Skeletal muscle cell (primary cell): ENCODE measurements around the gene GPR12.

Experiments used
- DNase-seq: peaks from one replicate; pipeline ENCODE4 v3.0.0-alpha.2; 2010; ENCODE audit warnings: low read depth
- H3K4me3 ChIP-seq: 2 replicates; pipeline ENCODE4 v1.5.1; 2011; ENCODE audit warnings: low read depth, mild to moderate bottlenecking, control low read depth, low read length, moderate library complexity

Gene GPR12, protein sequence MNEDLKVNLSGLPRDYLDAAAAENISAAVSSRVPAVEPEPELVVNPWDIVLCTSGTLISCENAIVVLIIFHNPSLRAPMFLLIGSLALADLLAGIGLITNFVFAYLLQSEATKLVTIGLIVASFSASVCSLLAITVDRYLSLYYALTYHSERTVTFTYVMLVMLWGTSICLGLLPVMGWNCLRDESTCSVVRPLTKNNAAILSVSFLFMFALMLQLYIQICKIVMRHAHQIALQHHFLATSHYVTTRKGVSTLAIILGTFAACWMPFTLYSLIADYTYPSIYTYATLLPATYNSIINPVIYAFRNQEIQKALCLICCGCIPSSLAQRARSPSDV

DNA sequence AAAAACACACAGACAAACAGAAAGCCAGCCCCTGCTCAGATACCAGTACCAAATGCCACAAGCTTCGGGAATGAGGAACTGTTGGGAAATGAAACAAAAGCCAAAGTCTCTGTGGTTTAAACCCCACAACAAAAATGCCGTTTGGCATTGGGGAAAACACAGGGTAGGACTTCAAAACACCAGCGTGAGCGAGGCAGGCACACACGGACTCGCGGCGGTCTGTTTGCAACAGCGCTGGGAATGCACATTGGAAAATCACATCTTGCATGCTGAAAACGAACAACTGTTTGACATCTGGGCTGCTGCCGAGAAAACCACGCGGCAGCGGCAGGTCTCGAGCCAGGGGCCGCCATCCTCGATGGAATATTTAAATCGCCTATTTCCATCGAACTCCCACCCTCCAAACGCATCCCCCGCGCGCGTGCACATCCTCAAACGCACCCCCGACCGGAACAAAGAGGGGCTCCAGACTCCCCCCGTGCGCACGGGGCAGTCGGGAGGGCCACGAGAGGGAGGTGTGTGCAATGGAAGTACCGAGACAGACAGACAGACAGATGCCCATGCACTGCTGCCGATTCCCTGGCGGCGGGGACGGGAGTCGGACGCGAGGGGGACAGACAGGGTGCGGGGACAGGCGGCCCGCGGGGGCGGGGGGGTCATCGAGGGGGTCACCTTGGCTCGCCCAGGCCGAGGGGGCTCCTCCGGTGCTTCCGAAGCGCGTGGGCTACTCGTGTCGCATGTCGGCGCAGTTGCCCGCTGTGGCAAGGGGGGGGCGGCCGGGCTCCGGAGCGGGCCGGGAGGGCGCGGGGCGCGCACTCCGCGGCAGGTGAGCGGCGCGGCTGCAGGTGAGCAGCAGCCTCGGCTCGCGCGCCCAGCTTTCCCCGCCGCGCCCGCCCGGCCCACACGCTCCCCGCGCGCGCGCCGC is at the start of gene GPR12:
TSS of gene GPR12 (minus strand) at position 880 of the 925 bp plus-strand sequence. CDS start 959 bp downstream, outside the sequence.
- H3K4me3 ChIP-seq = peak within 1 kb of the TSS; percentile 18
- no peak for DNase-seq

DNA sequence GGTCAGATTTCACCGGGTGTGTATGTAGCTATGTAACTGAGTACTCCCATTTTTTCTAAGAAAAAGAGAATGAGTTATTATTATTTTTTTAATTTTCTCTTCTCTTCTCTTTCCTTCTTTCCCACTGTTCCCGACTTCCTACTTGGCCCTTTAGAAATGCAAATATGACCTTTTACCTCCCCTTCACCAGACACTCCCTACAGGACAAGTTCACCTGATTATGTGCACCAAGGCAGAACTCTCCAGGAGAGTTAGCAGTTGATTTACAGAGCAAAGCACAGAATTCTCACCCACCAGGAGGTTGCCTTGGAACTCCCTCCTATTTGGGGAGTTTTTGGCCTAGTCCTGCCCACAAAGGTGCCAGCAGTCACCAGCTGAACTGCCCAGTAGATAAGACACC is 49.5 kb upstream of the GPR12 start:
- no peak for DNase-seq
- no peak overlapping the region for H3K4me3 ChIP-seq

DNA sequence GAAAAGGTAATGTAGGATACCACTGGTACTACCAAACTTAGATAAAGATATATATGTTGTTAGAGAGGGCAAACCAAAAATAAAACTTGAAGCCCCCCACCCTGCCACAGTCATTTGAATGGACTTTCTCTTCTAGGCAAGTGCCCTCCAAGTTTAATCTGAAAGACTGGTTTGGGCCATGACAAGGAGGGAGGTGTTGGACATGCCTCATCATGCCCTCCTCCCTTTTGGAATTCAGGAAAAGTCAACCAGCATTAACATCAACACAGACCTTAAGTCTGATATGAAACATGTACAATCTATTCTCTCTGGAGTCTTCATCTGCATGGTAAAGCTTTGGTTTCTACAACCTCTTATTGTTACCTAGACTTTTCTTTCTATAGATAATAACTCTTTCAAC is 46.3 kb upstream of the GPR12 start:
- no peak for DNase-seq

DNA sequence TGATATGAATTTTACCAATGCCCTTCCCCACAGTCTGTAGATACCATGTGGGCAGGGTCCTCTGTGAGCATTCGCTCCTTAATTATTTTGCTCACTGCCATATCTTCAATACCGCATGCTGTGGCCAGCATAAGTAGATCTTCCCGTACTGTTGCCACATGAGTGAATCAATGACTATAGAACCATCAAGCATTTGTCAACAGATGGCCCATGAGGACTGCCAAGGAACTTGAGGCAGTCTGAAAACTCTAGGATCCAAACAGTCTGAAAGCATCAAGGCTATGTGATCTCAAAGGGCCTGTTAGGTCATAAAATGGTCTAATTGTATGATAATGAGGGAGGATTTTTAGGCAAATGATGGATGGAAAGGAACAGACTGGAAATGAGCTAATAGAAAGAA is 27.4 kb upstream of the GPR12 start:
- H3K4me3 ChIP-seq = no peak overlapping the region
- DNase-seq = no peak

More for the DNA sequence above, 46.3 kb upstream of the GPR12 start:
- H3K4me3 ChIP-seq = no peak overlapping the region

DNA sequence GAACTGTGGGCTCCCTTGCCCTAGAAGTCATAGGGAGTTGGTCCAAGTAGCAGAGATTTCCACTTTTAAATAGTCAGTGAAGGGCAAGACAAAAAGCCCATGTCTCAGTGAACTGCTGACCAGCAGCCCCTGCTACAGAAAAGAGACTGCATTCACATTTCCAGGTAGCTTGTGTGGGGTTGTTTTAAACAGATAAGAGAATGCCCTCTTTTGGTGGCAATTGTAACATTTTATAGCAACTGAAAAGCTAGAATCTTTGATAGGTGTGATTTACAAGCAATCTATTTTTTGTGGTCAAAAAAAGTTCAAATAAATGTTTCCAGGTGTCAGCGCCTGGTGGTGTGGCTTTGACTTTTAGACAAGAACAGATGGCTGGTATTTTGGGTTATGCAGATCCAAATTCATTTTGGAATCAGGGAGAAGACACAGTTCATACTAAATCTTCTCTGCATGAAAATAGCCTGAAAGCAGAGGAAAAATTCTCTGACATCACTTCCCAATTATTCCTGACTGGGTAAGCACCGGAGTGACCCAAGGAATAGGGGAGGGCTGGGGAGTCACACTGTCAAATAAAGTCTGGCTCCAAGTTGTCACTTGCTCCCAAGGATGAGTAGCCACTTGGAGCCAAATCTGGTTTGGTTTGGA is 26.2 kb upstream of the GPR12 start:
- no peak for DNase-seq
- H3K4me3 ChIP-seq = no peak overlapping the region

DNA sequence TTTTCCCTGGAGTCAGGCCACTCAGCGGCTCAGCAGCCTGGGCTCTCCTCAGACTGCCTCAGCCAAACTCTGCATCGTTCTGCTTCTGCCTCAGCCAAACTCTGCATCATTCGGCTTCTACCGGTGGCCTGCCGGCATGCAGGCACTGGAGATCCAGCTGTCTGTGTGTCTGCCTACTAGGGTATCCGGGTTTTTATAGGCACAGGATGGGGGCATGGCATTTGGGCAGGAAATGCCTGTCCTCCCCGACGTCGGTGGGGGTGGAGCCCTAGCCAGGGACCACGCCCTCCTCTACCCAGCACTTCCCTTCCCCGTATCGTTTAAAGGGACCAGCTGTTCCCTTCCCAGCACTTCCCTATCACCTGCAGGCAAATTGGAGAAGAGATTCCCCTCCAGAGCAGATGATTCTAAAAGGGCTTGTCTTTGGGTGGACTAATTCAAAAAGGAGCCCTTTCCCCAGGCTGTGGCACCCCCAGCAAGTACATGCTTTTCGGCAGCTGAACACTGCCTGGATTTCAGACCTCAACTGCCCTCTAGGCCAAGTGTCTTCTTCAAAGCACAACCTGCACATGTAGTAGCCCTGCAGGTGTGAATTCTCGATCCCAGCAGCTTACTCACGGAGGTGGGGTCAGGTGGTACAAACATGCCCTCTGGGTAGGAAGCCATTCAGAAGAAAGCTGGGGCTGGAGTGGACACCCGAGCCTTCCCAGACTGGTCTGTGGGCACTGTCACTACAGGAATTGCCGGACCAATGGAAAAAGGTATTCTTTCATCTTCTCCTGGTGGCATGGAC is 25.4 kb upstream of the GPR12 start:
- DNase-seq = no peak
- H3K4me3 ChIP-seq = no peak overlapping the region

DNA sequence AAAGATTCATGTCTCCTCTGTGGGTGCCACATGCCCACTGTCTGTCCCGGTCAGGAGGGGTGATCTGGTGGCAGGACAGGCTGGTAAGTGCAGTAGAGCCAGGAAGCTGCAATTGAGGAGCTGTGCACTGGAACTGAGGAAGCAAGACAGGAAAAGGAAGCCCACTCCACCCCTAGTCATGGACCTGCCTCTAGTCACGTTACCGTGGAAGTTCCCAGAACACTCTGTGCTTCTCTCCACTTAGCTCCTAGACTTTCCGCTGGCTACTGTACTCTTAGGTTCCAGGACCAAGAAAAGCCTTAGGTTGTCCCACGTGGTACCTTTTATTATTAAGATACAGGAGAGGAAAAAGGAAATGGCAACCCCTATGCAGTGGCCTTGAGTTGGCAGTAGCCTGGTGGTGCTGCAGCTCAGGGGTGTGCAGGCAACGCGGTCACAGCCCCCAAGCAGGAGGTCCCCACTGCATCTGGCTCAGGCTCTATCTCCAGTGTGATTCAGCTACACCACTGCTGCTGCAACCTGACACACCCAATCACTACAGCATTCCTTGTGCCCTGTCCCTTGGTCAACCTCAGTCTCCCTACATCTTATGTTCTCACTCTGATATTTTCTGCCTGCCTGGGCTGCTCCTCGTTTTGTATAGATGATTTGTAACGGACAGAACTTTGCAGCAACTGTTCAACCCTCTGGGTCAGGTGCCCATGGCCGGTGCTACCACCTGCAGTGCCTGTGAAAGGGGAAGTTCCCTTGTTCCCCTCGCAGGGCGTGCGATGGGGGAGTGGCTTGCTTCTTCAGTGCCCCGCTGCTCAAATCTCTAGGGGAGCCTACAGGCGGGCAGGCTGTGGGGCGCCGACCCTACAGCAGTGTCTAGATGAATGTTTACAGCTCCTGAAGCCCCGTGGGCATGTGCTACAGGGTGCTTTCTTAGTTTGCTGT is 24.4 kb upstream of the GPR12 start:
- H3K4me3 ChIP-seq = no peak overlapping the region
- no peak for DNase-seq

DNA sequence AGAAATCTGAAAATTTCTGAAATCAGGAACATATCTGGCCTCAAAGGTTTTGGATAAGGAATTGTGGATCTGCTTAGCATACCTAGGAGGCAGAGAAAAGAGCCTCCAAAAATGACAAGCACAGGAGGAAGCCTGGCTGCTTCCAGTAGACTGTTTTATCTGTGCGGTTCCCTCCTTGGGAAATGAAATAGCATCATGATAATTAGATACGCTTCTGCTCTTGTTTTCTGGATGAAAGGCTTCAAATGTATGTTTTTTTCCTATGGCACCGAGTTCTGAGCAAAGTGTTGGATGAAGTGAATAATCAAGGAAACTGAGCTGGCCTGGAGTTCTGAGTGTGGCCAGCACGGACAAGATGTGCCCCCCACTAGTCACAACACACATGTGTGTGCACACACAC is 19.8 kb upstream of the GPR12 start:
- no peak overlapping the region for H3K4me3 ChIP-seq
- DNase-seq = no peak

DNA sequence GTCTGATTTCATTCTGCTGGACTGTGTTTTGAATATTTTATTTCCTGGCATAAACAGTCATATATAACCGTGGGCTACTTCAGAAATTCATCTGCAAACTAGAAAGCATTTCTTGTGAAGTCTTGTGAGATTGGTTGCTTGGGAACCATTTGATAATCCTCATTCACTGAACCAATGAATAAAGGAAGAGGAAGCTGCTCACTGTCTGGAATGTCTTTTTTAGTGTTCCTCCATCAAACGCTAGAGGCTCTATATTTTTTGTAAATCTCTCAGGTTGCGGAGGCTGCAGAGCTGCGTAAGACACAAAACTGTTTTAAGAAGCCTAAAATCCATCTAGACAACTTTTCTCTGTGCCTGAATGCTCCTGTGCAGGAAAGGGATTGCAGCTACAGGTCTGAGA is 18.7 kb upstream of the GPR12 start:
- H3K4me3 ChIP-seq = no peak overlapping the region

DNA sequence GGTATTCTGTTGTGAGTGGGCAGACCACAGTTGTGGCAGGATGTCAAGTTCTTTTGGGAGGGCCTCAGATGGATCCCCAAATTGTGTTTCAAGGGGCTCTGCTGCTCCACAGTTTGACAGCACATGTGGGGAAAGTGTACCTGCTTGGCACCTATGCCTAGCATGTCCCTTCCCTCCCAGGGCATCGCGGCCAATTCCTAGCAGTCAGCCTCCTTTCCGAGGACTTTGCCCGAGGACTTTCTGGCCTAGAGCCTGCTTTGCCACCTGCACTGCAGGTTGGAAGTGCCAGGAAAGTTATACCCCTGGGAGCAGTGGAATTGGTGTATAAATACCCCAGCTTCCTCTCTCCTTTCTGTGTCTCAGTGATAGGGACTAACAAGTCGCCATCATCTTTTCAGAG is 11.9 kb upstream of the GPR12 start:
- DNase-seq = no peak
- no peak overlapping the region for H3K4me3 ChIP-seq

More for the DNA sequence above, 18.7 kb upstream of the GPR12 start:
- DNase-seq = no peak

DNA sequence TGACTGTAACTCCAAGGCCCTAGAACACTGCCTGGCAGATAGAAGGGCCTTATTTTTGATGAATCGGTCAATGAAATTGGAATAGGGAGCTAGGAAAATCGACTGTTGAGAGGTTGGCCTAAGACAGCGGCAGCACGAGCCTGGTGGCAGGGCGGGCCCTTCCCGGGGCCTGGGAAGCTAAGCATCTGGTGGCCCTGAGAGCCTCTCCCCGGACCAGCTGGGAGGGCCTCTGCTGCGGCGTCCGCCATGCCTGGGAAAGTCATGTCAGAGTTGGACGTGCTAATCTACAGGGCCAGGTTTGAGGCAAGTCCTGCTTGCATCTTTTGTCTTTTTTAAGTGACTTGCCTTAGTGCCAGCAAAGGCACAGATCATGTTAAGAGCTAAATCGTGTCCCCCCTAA is 11.2 kb upstream of the GPR12 start:
- no peak overlapping the region for H3K4me3 ChIP-seq
- no peak for DNase-seq

DNA sequence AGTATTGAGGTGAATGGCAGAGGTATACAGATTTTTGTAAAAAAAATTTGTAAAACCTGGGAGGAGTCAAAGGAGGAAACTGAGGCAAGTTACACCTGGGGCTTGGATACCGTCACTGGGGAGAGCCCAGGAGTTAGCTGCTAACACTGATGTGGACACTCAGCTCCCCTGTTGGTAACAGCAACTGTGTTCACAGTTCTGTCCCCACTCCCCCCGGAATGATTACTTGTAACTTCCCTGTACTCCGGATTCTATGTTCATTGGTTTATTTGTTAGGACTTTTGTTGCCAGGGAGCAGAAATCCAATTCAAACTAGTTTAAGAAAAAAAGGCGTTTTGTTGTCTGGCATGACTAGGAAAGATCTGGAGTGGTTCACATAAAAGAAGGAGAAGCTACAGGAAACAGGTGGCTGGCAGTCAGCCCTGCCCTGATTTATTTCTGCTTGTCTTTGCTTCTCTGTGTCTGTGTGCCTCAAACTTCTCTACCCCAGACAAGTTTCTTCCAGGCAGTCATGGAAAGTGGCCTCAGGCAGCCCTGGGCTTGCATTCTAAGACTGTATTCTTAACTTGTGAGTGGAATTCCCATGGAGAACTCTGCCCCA is 2.3 kb upstream of the GPR12 start:
- no peak overlapping the region for H3K4me3 ChIP-seq
- DNase-seq = no peak

DNA sequence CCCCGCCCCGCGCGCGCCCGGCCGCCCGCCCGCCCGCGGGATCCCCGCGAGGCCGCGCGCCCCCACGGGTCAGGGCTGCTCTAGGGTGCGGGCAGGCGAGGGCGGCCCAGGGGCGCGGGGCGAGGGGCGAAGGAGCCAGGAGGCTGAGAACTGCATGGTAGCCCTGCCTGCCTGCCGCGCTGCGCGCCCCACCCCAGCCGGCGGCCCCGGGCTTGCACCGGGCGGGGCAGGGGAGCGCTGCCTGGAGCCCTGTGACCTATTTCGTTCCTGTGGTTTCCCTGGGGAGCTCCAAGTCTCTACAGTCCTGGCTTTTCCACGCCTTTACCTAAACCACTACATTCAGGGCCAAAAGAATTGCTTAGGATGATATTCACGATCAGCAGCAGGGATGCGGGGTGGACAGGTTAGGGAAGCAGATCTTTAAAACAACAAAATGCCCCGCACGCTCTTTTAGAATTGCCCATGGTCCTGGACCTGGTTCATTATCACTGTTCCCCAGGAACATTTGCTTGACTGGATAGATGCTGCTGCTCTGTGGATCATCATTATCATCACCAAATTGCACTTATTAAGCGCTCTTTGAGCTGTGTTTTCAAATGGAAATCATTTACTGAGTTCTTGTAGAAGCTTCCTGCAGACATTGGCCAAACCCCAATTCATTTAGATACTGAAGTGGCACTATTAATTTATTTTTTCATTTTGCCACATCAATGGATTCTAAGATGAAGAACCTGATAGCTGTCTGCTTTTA is 421 bp upstream of the GPR12 start:
- H3K4me3 ChIP-seq = no peak overlapping the region
- no peak for DNase-seq

DNA sequence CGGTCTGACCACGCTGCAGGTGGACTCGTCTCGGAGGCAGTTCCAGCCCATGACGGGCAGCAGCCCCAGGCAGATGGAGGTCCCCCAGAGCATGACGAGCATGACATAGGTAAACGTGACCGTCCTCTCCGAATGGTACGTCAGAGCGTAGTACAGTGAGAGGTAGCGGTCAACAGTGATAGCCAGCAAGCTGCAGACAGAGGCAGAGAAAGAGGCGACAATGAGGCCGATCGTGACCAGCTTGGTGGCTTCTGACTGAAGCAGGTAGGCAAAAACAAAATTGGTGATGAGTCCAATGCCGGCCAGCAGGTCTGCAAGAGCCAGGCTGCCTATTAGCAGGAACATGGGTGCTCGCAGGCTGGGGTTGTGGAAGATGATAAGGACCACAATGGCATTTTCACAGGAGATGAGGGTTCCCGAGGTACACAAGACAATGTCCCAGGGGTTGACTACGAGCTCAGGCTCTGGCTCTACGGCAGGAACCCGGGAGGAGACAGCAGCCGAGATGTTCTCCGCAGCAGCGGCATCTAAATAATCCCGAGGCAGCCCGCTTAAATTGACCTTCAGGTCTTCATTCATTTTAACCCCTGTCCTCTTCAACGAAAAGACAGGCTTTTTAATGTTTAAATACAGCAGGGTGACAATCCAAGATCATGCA is 1.2 kb downstream of the GPR12 start:
- peak overlapping the region; percentile 18 for H3K4me3 ChIP-seq

DNA sequence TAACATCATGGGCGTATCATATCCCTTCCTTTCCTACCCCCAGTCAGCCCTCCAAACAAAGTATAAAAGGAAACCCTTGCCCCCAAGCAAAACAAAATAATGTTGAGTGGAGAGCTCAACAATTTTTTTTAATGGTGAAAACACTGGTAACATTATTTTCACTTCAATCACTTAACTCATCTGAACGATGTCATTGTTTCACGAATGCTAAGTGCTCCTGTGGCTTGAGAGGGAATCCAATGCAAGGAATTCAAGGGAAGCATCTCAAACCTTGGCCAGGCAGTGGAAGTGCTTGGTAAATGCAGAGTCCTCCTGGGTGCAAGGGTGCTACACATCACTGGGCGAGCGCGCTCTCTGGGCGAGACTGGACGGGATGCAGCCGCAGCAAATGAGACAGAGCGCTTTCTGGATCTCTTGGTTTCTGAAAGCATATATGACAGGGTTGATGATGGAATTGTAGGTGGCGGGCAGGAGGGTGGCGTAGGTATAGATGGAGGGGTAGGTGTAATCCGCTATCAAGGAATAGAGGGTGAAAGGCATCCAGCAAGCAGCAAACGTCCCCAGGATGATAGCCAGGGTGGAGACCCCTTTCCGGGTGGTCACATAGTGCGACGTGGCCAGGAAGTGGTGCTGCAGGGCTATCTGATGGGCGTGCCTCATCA is 2.0 kb downstream of the GPR12 start:
- DNase-seq = no peak
- H3K4me3 ChIP-seq = no peak overlapping the region

More for the DNA sequence above, 1.2 kb downstream of the GPR12 start:
- DNase-seq = no peak

DNA sequence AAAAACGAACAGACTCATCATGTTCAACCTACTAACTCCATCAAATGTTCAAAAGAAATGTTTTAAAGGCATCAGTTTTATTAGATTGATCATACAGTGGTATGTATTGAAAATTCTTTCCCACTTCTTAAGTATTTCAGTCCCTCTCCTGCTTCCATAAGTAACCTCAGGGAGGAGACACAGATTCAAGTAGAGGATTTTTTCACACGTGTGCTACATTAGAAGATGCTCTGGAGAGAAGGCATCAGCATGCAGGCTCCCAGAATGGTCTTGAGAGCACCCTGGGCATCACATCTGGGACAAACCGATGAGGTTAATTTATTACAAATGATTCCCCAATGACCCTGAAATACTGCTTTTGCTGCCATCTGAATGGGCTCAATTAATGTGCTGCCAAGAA is 3.6 kb downstream of the GPR12 start:
- H3K4me3 ChIP-seq = no peak overlapping the region
- DNase-seq = no peak
